ENCODE measurements around the gene POLDIP3.
A peak's percentile ranks its signal among the peaks of the same experiment; 100 is the strongest.
"Not testable (repeated sequence)": the region's sequence is repeated elsewhere in the genome, so short reads cannot be mapped to it uniquely, and the experiment has no call there.

POLDIP3 gene

DNA sequence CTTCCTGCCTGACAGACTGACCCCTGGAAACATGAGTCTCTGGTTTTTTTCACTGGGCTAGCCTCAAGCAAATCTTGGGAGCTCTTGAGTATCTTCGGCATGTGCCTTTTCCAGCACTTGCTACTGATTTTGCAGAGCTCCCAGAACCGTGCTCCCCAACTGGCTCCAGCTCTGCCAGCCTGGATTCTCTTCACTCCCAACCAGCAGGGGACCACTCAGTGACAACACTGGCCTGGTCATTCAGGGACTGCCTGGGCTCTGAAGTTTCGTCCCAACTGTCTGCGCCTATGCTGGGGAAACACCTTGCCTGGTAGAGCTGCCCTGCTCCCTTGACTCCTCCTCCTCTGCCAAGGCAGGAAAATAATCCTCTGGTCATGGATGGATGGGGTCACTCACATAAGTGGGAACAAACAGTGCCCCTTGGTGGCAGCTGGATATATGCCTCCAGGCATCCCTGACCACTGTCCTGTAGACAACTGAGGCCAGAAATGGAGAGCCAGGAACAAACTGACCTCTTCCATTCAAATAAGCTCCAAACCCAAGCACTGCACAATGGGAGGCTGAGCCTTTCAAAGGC lies 30.2 kb downstream of the POLDIP3 start:
- DNase-seq = no peak

DNA sequence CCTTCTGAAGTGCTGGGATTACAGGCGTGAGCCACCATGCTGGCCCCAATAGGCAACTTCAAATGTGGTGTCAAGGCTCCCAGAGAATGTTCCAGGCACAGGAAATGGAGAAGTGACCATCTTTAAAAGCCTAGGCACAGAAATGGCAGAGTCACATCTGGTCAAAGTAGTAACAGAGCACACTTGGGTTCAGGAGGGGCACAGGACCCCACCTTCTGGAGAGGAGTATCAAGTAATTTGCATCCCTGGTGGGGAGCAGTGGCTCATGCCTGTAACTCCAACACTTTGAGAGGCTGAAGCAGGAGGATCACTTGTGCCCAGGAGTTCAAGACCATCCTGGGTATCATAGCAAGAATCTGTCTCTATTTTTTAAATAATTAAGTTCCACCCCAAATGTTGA lies 31.7 kb downstream of the POLDIP3 start:
- DNase-seq = no peak

DNA sequence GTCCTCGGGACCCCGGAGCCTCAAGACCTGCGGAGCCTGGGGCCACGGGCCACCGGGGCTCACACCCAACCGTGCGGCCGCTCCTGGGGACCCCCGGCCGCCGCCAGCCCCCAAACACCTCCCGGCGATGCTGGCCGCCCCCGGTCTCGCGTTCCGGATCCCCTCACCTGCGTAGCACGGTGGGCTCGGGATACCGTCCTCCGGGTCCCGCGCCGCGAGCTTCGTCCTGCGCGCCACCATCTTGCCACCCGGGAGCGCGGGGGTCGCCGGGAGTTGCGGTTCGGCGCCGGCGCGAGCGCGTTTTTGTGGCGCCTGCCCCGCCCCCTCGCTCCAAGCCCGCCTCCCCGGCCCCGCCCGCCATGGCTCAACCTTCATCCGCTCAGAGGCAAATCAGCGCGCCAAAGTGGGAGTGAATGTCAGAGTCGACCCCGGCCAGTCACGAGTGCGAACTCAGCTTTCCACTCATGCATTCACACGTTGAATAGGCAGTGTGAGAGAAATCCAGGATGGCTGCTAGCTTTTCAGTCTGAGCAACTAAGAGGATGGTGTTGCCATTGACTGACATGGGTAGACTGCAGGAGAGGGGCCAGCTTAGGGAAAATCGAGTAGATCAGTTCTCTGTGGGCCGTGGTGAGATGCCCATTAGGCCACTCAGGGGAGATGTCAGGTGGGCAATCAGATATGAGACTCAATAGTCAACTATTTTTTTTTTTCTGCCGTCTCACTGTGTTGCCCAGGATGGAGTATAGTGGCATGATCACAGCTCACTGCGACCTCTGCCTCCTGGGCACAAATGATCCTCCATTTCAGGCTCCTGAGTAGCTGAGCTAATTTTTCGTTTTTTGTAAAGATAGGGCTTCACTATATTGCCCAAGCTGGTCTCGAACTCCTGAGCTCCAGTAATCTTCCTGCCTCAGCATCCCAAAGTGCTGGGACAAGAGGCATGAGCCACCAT lies 32.6 kb downstream of the POLDIP3 start:
- DNase-seq = peak in 13 of 14 donors; percentile 16 to 71 (median 56)

DNA sequence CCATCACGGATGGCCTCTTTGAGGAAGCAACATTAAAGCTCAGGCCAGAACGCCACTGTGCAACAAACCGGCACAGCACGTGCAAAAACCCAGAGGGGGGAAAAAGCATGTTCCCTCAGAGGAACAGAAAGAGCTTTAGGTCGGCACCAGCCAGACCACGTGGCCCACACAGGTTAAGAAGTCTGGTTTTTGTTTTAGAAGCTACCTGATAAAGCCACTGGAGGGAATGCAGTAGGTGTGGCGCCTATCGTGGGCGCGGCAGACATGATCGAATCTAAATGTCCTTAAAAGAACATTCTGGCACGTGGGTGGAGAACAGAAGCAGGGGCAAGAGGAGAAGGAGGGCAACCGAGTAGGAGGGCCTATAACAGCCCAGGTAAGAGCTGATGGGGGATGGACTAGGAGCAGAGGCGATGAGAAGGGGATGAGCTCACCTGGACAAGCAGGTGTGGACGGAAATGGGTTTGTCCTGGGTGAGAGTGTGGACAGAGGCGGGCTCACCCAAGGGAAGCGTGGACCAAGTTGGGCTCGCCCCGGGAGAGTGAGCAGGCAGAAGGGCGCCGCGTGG lies 33.4 kb downstream of the POLDIP3 start:
- DNase-seq = not testable (repeated sequence)

DNA sequence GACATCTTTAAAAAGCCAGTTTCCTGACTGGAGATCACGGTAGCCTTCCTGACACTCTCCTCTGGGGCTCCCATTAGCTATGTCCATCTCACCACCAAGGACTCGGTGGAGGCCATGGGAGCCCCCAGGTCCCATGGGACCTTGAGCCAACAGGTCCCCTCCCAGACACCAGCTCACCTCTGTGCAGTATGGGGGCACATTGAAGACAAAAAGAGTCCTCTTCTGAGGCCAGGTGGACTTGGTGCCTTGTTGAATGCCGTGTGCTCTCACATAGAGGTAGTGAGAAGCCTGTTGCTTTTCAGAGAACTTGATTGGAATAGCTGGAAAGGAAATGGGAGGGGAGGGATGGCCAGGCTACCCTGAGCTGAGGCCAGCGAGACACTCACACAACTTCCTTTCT lies 34.6 kb downstream of the POLDIP3 start:
- not testable (repeated sequence) for DNase-seq

GRCh38 chr22:42577623-42578240 lies 37.0 kb downstream of the POLDIP3 start:
- no peak for DNase-seq

GRCh38 chr22:42577141-42577540 lies 37.5 kb downstream of the POLDIP3 start:
- DNase-seq = not testable (repeated sequence)

- not testable (repeated sequence) for DNase-seq
Observed at GRCh38 chr22:42575996-42576574, 38.6 kb downstream of the POLDIP3 start.

GRCh38 chr22:42574468-42574867 lies 40.2 kb downstream of the POLDIP3 start:
- DNase-seq = not testable (repeated sequence)

- DNase-seq = not testable (repeated sequence)
Observed at GRCh38 chr22:42574046-42574445, 40.6 kb downstream of the POLDIP3 start.

- DNase-seq = not testable (repeated sequence)
Observed at GRCh38 chr22:42571068-42571467, 43.6 kb downstream of the POLDIP3 start.

DNA sequence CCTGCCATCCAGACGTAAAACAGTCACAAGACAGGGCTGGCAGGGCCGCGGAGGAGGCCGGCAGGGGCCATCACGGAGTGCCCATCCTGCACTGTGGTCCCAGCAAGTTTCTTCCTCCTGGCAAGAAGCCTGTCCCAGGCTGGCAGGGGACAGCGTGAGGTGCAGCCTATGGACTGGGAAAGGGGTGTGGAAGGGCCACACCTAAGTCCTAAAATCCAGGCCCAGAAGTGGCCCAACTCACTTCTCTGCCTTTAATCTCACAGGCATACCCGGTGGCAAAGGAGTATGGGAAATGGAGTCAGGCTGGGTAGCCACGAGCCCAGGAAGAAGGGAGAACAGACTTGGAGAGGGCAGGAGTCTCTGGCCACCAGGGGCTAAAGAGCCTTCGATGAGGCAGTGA lies 44.1 kb downstream of the POLDIP3 start:
- DNase-seq = not testable (repeated sequence)

DNA sequence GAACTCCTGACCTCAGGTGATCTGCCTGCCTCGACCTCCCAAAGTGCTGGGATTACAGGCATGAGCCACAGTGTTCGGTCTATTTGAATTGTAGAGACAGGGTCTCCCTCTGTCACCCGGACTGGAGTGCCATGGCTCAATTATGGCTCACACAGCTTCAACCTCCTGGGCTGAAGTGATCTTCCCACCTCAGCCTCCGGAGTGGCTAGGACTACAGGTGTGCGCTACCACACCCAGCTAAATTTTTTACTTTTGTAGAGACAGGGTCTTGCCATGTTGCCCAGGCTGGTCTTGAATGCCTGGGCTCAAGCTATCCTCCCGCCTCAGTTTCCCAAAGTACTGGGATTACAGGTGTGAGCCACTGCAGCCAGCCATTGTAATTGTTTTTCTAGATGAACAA lies 46.7 kb downstream of the POLDIP3 start:
- not testable (repeated sequence) for DNase-seq

- no peak for DNase-seq
Observed at GRCh38 chr22:42565956-42566355, 48.7 kb downstream of the POLDIP3 start.

GRCh38 chr22:42564699-42565098 lies 50.0 kb downstream of the POLDIP3 start:
- DNase-seq = no peak

DNA sequence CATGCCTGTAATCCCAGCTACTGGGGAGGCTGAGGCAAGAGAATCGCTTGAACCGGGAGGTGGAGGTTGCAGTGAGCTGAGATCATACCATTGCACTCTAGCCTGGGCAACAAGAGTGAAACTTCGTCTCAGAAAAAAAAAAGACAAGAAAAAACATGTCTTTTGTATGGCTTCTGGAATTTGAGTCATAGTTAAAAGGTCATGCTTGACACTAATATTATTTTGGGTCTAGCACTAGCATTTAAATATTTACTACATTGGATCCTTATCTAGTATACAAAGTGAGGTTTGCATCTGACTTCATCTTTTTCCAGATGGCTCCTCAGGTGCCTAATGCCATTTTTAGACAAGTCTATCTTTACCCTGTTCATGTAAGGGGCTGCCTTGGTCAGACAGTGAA lies 50.7 kb downstream of the POLDIP3 start:
- DNase-seq = not testable (repeated sequence)

GRCh38 chr22:42562684-42563083 lies 52.0 kb downstream of the POLDIP3 start:
- no peak for DNase-seq

GRCh38 chr22:42562279-42562678 lies 52.4 kb downstream of the POLDIP3 start:
- no peak for DNase-seq

- no peak for DNase-seq
Observed at GRCh38 chr22:42561856-42562255, 52.8 kb downstream of the POLDIP3 start.

GRCh38 chr22:42560781-42561180 lies 53.9 kb downstream of the POLDIP3 start:
- no peak for DNase-seq

- no peak for DNase-seq
Observed at GRCh38 chr22:42560381-42560780, 54.3 kb downstream of the POLDIP3 start.
